GM12878 (cell line): ENCODE data around the gene ZNF668.

ENCODE experiments used
- EP300 ChIP-seq, 2 experiments: fragments of 150-350 bp in 1 of 2; IDR thresholded peaks; 2 replicates each; pipeline ENCODE4 v1.6.1; 2011 to 2012; ENCODE audit warnings: low read depth in 2 of 2, low read length in 2 of 2, borderline replicate concordance in 1 of 2, improper control_type of control experiment in 1 of 2, inconsistent platforms in 1 of 2; ENCODE audit not compliant: control insufficient read depth in 1 of 2
- KDM1A ChIP-seq: fragments of 200-600 bp; sonication (generic); IDR thresholded peaks from 2 replicates; pipeline ENCODE4 v1.6.1; 2016; ENCODE audit warnings: borderline replicate concordance
- RCOR1 ChIP-seq: conservative IDR thresholded peaks from 2 replicates; pipeline ENCODE4 v1.6.1; 2012; ENCODE audit warnings: low read depth, low read length, improper control_type of control experiment
- SIN3A ChIP-seq: IDR thresholded peaks from 2 replicates; pipeline ENCODE4 v1.6.1; 2012; ENCODE audit warnings: low read depth, low read length, improper control_type of control experiment
- SREBF2 ChIP-seq: IDR thresholded peaks from 2 replicates; pipeline ENCODE4 v1.6.1; 2012; ENCODE audit warnings: mild to moderate bottlenecking, low read length
- SUZ12 ChIP-seq: fragments of 200-600 bp; sonication (generic); IDR thresholded peaks from one replicate; pipeline ENCODE4 v1.6.1; 2018; ENCODE audit warnings: antibody characterized with exemption, mild to moderate bottlenecking; ENCODE audit not compliant: unreplicated experiment
- ZNF274 ChIP-seq: IDR thresholded peaks from one replicate; pipeline ENCODE4 v1.8.0; 2011; ENCODE audit not compliant: insufficient read length, insufficient read depth
- TF ChIP-seq, protein P1 (sequence below), 3 experiments: IDR thresholded peaks in 2 of 3; conservative IDR thresholded peaks in 1 of 3; 2 replicates each; pipeline ENCODE4 v1.5.1; 2011; ENCODE audit warnings: low read depth in 3 of 3, low read length in 3 of 3, mild to moderate bottlenecking in 3 of 3, control low read depth in 2 of 3, moderate library complexity in 2 of 3, inconsistent platforms in 1 of 3, mixed read lengths in 1 of 3; ENCODE audit not compliant: control insufficient read depth in 2 of 3, insufficient read depth in 1 of 3; ENCODE audit errors: extremely low read depth in 1 of 3

GRCh38 chr16:31063843-31064611 lies 10.0 kb downstream of the ZNF668 start:
- TF ChIP-seq KDM1A = no peak
- TF ChIP-seq, protein P1, sequence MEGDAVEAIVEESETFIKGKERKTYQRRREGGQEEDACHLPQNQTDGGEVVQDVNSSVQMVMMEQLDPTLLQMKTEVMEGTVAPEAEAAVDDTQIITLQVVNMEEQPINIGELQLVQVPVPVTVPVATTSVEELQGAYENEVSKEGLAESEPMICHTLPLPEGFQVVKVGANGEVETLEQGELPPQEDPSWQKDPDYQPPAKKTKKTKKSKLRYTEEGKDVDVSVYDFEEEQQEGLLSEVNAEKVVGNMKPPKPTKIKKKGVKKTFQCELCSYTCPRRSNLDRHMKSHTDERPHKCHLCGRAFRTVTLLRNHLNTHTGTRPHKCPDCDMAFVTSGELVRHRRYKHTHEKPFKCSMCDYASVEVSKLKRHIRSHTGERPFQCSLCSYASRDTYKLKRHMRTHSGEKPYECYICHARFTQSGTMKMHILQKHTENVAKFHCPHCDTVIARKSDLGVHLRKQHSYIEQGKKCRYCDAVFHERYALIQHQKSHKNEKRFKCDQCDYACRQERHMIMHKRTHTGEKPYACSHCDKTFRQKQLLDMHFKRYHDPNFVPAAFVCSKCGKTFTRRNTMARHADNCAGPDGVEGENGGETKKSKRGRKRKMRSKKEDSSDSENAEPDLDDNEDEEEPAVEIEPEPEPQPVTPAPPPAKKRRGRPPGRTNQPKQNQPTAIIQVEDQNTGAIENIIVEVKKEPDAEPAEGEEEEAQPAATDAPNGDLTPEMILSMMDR (IDR thresholded peaks at IDR 0.05 in 2 of 3, conservative IDR thresholded peaks at IDR 0.05 in 1 of 3; ENCODE audit: control insufficient read depth in 2 of 3, extremely low read depth in 1 of 3, insufficient read depth in 1 of 3, low read depth in 3 of 3, low read length in 3 of 3) = no peak
- no peak for TF ChIP-seq SREBF2
- no peak for TF ChIP-seq SUZ12
- TF ChIP-seq EP300 (IDR thresholded peaks at IDR 0.05; ENCODE audit: borderline replicate concordance in 1 of 2, control insufficient read depth in 1 of 2, low read depth in 2 of 2, low read length in 2 of 2) = no peak
- no peak for TF ChIP-seq RCOR1
- TF ChIP-seq SIN3A = no peak
- TF ChIP-seq ZNF274 = no peak
